ENCODE results near the gene RNPS1. TPM values are rescaled to one million over a fixed set of nuclear protein-coding genes. Genes with fewer than 3 reads are reported as not detected.

Gene RNPS1
- total RNA-seq, 4 donors from 2014 or later: 93.0 to 125 (median 114) TPM

DNA sequence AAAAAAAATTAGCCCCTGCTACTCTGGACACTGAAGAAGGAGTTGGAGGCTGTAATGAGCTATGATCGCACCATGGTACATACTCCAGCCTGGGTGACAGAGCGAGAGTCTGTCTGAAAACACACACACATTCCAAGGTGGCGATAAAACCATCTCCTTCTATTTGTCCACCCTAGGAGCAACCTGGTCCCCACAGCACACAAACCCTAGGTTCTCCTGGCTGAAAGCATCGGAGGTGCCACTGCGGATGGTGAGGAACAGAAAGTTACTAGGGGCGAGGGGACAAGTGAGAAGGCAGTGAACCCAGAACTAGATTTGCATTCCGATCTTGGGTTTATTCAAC, 15.1 kb downstream of the RNPS1 start:
- Histone ChIP-seq H3K36me3 (peaks cover 38 to 66% (median 49%) of the 10 kb centered on the region in 3 donors), H3K27ac (peak overlapping the region in 1 of 4 donors; percentile 99), H3K27me3 (no peaks in the 10 kb centered on the region), H3K9me3 (no peaks in the 10 kb centered on the region), H3K4me1 (peaks cover 7 to 33% (median 18%) of the 10 kb centered on the region in 3 donors), H3K4me3 (no peak overlapping the region)
- TF ChIP-seq, protein P1, sequence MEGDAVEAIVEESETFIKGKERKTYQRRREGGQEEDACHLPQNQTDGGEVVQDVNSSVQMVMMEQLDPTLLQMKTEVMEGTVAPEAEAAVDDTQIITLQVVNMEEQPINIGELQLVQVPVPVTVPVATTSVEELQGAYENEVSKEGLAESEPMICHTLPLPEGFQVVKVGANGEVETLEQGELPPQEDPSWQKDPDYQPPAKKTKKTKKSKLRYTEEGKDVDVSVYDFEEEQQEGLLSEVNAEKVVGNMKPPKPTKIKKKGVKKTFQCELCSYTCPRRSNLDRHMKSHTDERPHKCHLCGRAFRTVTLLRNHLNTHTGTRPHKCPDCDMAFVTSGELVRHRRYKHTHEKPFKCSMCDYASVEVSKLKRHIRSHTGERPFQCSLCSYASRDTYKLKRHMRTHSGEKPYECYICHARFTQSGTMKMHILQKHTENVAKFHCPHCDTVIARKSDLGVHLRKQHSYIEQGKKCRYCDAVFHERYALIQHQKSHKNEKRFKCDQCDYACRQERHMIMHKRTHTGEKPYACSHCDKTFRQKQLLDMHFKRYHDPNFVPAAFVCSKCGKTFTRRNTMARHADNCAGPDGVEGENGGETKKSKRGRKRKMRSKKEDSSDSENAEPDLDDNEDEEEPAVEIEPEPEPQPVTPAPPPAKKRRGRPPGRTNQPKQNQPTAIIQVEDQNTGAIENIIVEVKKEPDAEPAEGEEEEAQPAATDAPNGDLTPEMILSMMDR (IDR thresholded peaks at IDR 0.05): no peak
- no peak for TF ChIP-seq POLR2A (IDR thresholded peaks at IDR 0.05)
- no peak for DNase-seq
- WGBS, 2 donors: 82 to 92% methylated on average over 7 of the region's 7 CpGs
- intact Hi-C loops (cut with DNase I): no loop called here

DNA sequence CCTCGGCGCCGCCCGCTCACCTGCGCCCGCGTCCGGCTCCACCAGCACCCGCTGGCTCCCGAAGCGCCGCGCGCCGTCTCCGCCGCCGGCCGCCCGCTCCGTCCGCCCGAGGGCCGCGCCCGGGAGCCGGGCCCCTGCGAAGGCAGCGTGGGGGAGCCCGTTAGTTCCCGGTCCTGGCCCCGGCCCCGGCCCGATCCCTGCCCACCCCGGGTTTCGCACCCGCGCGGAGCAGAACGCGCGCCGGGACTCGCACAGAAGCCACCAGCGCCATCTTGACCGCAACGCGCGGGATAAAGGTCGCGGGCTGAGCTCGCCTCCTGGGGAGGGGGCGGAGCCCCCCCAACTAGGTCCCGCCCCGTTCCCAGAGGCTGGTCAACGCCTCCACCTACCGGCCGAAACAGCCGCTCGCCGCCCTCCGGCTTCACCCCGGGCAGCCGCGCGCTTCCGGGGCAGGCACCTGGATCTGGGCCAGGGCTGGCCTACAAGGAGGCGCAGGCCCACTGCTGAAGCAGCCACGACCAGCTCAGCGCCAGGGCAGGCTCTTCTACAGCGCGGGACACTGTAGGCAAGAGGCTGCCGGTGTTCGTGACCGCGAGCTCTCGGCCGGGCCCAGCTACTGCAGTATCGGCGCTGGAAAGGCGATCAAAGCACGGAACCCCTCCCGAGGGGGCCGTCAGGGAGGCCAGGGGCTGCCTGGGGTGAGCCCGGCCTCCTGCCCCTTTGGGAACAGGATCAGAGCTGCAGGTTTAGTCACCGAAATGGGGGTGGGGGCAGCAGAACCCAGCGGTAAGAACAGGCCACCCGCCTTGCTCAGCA, 16.4 kb downstream of the RNPS1 start, which contains the start of gene ECI1:
Gene ECI1 (minus strand): TSS at position 292 of the 816 bp plus-strand sequence. CDS start 21 bp downstream, at position 271.
- Histone ChIP-seq H3K27me3 (no peaks in the 10 kb centered on the region), H3K4me1 (peaks cover 7 to 33% (median 18%) of the 10 kb centered on the region in 3 donors), H3K4me3 (peak within 1 kb of the TSS; percentile 54 to 92 (median 70)), H3K27ac (peak within 1 kb of the TSS; percentile 87 to 99 (median 98)), H3K9me3 (no peaks in the 10 kb centered on the region), H3K36me3 (peaks cover 26 to 65% (median 38%) of the 10 kb centered on the region in 3 donors)
- TF ChIP-seq POLR2A (IDR thresholded peaks at IDR 0.05): peak in 3 of 4 donors; percentile 32 to 80 (median 66)
- TF ChIP-seq, protein P1 (IDR thresholded peaks at IDR 0.05): peak; percentile 59 to 83 (median 76)
- DNase-seq: peak; percentile 44
- intact Hi-C loops (cut with DNase I): no loop called here
- WGBS, 2 donors: 0 to 7% methylated on average over 4 to 7 of the region's 88 CpGs

DNA sequence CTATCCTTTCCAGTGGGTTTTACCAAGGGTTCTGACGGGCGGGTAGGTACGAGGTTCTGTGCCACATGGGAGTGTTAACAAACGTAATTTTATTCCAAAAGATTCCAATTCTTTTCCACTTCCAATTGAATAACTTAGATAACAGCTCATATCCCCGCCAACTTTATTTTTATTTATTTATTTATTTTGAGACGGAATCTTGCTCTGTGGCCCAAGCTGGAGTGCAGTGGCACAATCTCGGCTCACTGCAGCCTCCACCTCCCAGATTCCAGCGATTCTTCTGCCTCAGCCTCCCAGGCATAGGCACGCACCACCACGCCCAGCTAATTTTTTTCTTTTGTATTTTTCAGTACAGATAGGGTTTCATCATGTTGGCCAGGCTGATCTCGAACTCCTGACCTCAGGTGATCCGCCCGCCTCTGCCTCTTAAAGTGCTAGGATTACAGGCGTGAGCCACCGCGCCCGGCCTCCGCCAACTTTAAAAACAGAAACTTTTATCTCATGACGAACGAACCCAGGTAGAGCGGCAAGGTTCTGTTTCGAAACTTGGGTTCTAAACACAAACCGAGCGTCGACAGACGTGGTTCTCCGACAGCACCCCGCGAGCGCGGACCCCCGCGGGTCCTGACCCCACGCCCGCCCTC, 17.2 kb downstream of the RNPS1 start:
- H3K4me1 ChIP-seq: peaks cover 7 to 33% (median 18%) of the 10 kb centered on the region in 3 donors
- H3K9me3 ChIP-seq: no peaks in the 10 kb centered on the region
- no peak for DNase-seq
- H3K36me3 ChIP-seq: peaks cover 26 to 65% (median 38%) of the 10 kb centered on the region in 3 donors
- no peaks in the 10 kb centered on the region for H3K27me3 ChIP-seq
- no peak for TF ChIP-seq POLR2A (IDR thresholded peaks at IDR 0.05)
- TF ChIP-seq, protein P1 (IDR thresholded peaks at IDR 0.05): no peak
- H3K4me3 ChIP-seq: peak overlapping the region; percentile 54 to 92 (median 70)
- WGBS, 2 donors: 5 to 11% methylated on average over 17 to 23 of the region's 35 CpGs
- H3K27ac ChIP-seq: peak overlapping the region; percentile 87 to 99 (median 98)
- intact Hi-C loops (cut with DNase I): no loop called here

DNA sequence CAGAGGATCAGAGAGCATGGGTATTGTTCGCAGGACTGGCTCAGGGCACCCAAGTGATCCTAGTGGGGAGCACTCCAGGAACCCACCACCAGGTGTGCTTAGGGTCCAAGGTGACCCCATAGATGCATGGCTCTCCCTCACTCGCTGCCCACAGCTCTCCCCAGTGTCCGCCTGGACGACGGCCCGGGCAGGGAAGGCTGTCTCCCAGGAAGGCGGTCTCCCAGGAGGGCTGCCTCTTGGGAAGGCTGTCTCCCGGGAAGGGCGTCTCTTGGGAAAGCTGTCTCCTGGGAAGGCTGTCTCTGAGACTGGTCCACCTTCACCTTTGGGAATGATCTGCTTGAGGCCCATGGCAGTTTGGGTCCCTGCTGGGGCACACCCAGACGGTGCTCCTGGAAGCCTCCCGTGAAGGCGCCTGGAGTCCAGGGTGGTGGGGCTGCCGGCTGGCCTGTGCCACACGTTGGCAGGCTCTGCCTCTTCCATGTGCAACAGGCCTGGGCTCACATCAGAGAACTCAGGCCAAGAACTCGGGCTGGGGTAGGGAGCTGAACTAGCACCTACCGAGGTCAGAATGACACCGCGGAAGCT, 21.5 kb downstream of the RNPS1 start:
- TF ChIP-seq, protein P1 (IDR thresholded peaks at IDR 0.05): no peak
- TF ChIP-seq POLR2A (IDR thresholded peaks at IDR 0.05): no peak
- H3K9me3 ChIP-seq: no peaks in the 10 kb centered on the region
- no peak overlapping the region for H3K4me3 ChIP-seq
- DNase-seq: no peak
- WGBS, 2 donors: 94% methylated on average over 8 of the region's 18 CpGs; no CpG with 5 or more reads in 1 of the 2 donors
- no peak overlapping the region for H3K27ac ChIP-seq
- peaks cover 0 to 19% (median 8%) of the 10 kb centered on the region in 3 donors for H3K4me1 ChIP-seq
- H3K36me3 ChIP-seq: peaks cover 29 to 75% (median 31%) of the 10 kb centered on the region in 3 donors
- no peaks in the 10 kb centered on the region for H3K27me3 ChIP-seq
- intact Hi-C loops (cut with DNase I): no loop called here
